SK-N-SH (cell line): ENCODE measurements around the gene COL23A1.

ENCODE experiments used
- CHD2 ChIP-seq: fragments of 150-350 bp; IDR thresholded peaks from 2 replicates; pipeline ENCODE4 v1.6.1; 2018; ENCODE audit warnings: low read length; ENCODE audit not compliant: partially characterized antibody
- GABPA ChIP-seq: IDR thresholded peaks from 2 replicates; pipeline ENCODE4 v1.4.0; 2012; ENCODE audit warnings: low read depth, mild to moderate bottlenecking
- RAD21 ChIP-seq: IDR thresholded peaks from 2 replicates; pipeline ENCODE4 v1.6.1; 2012; ENCODE audit warnings: mild to moderate bottlenecking, low read length
- SIN3A ChIP-seq: IDR thresholded peaks from 2 replicates; pipeline ENCODE4 v1.6.1; 2012; ENCODE audit warnings: low read depth, mild to moderate bottlenecking, low read length, moderate library complexity, borderline replicate concordance
- TEAD4 ChIP-seq: IDR thresholded peaks from 2 replicates; pipeline ENCODE4 v1.4.0; 2012; ENCODE audit warnings: mild to moderate bottlenecking, borderline replicate concordance; ENCODE audit not compliant: insufficient read depth
- TF ChIP-seq, protein P1 (sequence below): fragments of 200-600 bp; sonication (generic); IDR thresholded peaks from 2 replicates; pipeline ENCODE4 v1.6.1; 2017; ENCODE audit warnings: antibody characterized with exemption, mild to moderate bottlenecking, moderate library complexity

DNA sequence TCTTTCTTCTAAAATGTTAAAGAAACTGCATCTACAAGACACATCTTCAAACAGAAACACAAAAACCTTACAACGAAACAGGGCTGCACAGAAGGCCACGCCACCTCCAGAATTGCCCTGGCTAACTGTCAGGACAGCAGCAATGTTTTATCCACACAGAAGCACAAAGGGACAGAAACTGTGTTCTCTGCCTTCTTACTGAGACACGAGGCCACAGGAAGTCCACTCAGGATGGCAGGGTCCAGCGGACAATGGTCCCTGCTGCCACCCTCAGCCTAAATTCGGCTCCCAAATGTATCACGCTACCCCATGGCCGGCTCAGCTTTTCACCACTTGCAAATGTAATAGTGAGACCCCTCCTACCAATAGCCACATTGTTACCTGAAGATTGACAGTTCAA is 197.8 kb downstream of the COL23A1 start:
- TF ChIP-seq RAD21 = no peak
- TF ChIP-seq, protein P1, sequence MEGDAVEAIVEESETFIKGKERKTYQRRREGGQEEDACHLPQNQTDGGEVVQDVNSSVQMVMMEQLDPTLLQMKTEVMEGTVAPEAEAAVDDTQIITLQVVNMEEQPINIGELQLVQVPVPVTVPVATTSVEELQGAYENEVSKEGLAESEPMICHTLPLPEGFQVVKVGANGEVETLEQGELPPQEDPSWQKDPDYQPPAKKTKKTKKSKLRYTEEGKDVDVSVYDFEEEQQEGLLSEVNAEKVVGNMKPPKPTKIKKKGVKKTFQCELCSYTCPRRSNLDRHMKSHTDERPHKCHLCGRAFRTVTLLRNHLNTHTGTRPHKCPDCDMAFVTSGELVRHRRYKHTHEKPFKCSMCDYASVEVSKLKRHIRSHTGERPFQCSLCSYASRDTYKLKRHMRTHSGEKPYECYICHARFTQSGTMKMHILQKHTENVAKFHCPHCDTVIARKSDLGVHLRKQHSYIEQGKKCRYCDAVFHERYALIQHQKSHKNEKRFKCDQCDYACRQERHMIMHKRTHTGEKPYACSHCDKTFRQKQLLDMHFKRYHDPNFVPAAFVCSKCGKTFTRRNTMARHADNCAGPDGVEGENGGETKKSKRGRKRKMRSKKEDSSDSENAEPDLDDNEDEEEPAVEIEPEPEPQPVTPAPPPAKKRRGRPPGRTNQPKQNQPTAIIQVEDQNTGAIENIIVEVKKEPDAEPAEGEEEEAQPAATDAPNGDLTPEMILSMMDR = no peak
- TF ChIP-seq TEAD4 = no peak
- TF ChIP-seq GABPA = no peak
- no peak for TF ChIP-seq CHD2
- no peak for TF ChIP-seq SIN3A
